K562 (cell line): ENCODE results near the gene CLC. TPM values are rescaled to one million over a fixed set of nuclear protein-coding genes. Genes with fewer than 3 reads are reported as not detected.

Source experiments
- ATAC-seq: fragments of 200-7000 bp; cut with Tn5 transposase; 3 replicates; pipeline ENCODE4 v1.9.1; 2020; ENCODE audit warnings: moderate library complexity
- BruUV-seq: library from RNA; stranded (reverse); fragments of 400-500 nt; replicated peaks from 2 replicates; lab custom pipeline; 2021; lab: Mats Ljungman, UMichigan
- CTCF ChIA-PET: fragments of 300-600 bp; formaldehyde crosslinking; extraction: SDS; loops from one replicate; lab custom pipeline; 2021; ENCODE audit warnings: low intra/inter-chr PET ratio; lab: Yijun Ruan, JAX
- POLR2A ChIA-PET: fragments of 300-600, 350-650 bp; sonication (Branson Sonifier 250); formaldehyde crosslinking; extraction: SDS; loops from one replicate; lab custom pipeline; 2021; ENCODE audit warnings: antibody characterized with exemption, inconsistent platforms; lab: Yijun Ruan, JAX
- DNase-seq, 4 experiments: peaks; one replicate each; pipeline versions ENCODE4 v3.0.0 to v3.0.0-alpha.2; 2011 to 2018; ENCODE audit warnings: low spot score in 3 of 4, mixed read lengths in 3 of 4; ENCODE audit errors: extremely low read depth in 1 of 4
- FAIRE-seq: peaks from 2 replicates; lab custom pipeline; 2011; peaks lifted over from hg19 to GRCh38; lab: Jason Lieb, UNC
- H2AFZ ChIP-seq: 2 replicates; pipeline ENCODE4 v1.6.0; 2011; ENCODE audit warnings: low read depth, low read length, control low read depth, inconsistent platforms
- H3K27ac ChIP-seq: fragments of 200-600 bp; 3 replicates; pipeline ENCODE4 v1.8.0; 2011; ENCODE audit warnings: low read depth, mild to moderate bottlenecking, control low read depth, inconsistent platforms, low read length, moderate library complexity, mixed read lengths; ENCODE audit errors: extremely low read depth
- H3K27me3 ChIP-seq, 2 experiments: fragments of 300-600 bp in 1 of 2; 2 replicates in 1 of 2; 3 replicates in 1 of 2; pipeline versions ENCODE4 v1.6.0 to v1.8.0; 2011; ENCODE audit warnings: inconsistent platforms in 2 of 2, low read length in 2 of 2, mild to moderate bottlenecking in 1 of 2, mixed read lengths in 1 of 2, moderate library complexity in 1 of 2; ENCODE audit not compliant: control insufficient read depth in 2 of 2, insufficient read depth in 2 of 2
- H3K36me3 ChIP-seq: fragments of 300-600 bp; 3 replicates; pipeline ENCODE4 v1.8.0; 2011; ENCODE audit warnings: mild to moderate bottlenecking, low read length, inconsistent platforms; ENCODE audit not compliant: control insufficient read depth, insufficient read depth
- H3K4me1 ChIP-seq, 2 experiments: fragments of 200-600 bp in 1 of 2; replicated peaks in 1 of 2; 2 replicates in 1 of 2; 3 replicates in 1 of 2; pipeline versions ENCODE4 v1.5.1 to v1.8.0; 2011; ENCODE audit warnings: inconsistent platforms in 2 of 2, low read length in 2 of 2, mild to moderate bottlenecking in 1 of 2, mixed read lengths in 1 of 2, moderate library complexity in 1 of 2; ENCODE audit not compliant: control insufficient read depth in 2 of 2, insufficient read depth in 2 of 2
- H3K4me2 ChIP-seq: 2 replicates; pipeline ENCODE4 v1.6.1; 2011; ENCODE audit warnings: low read length, control low read depth, inconsistent platforms, mixed read lengths; ENCODE audit not compliant: insufficient read depth
- H3K4me3 ChIP-seq: fragments of 200-600 bp; sonication (generic), shearing (Covaris generic); 2 replicates; pipeline ENCODE4 v1.5.1; 2016; ENCODE audit warnings: control low read depth, inconsistent platforms
- H3K79me2 ChIP-seq: fragments of 200-600 bp; 3 replicates; pipeline ENCODE4 v1.8.0; 2011; ENCODE audit warnings: low read length, inconsistent platforms; ENCODE audit not compliant: control insufficient read depth, insufficient read depth
- H3K9ac ChIP-seq, 2 experiments: 2 replicates each; pipeline versions ENCODE4 v1.6.0 to v1.6.1; 2011; ENCODE audit warnings: low read depth in 2 of 2, low read length in 2 of 2, control low read depth in 1 of 2, inconsistent platforms in 1 of 2, mild to moderate bottlenecking in 1 of 2, mixed read lengths in 1 of 2; ENCODE audit not compliant: insufficient read depth in 1 of 2
- H3K9me1 ChIP-seq: one replicate; pipeline ENCODE4 v1.6.0; 2011; ENCODE audit warnings: inconsistent platforms, mild to moderate bottlenecking, low read length, moderate library complexity; ENCODE audit not compliant: control insufficient read depth, insufficient read depth
- H3K9me3 ChIP-seq: replicated peaks from 2 replicates; pipeline ENCODE4 v1.5.1; 2011; ENCODE audit warnings: low read depth, low read length, inconsistent platforms; ENCODE audit not compliant: control insufficient read depth, insufficient read depth
- H4K20me1 ChIP-seq: replicated peaks from 2 replicates; pipeline ENCODE4 v1.6.1; 2011; ENCODE audit warnings: low read length, inconsistent platforms, mixed read lengths; ENCODE audit not compliant: control insufficient read depth, insufficient read depth
- ARID2 ChIP-seq: fragments of 450-650 bp; IDR thresholded peaks from 2 replicates; pipeline ENCODE4 v1.6.1; 2017; ENCODE audit warnings: antibody characterized with exemption, mild to moderate bottlenecking
- CEBPB ChIP-seq: fragments of 450-650 bp; IDR thresholded peaks from 2 replicates; pipeline ENCODE4 v1.6.1; 2016; ENCODE audit warnings: missing genetic modification characterization, missing compliant biosample characterization
- ELF1 ChIP-seq: fragments of 200-800 bp; sonication (Bioruptor generic); IDR thresholded peaks from 2 replicates; pipeline ENCODE4 v1.6.1; 2016; ENCODE audit warnings: missing genetic modification characterization, missing compliant biosample characterization
- FOXK1 ChIP-seq: sonication (generic); formaldehyde crosslinking; IDR thresholded peaks from 2 replicates; pipeline ENCODE4 v1.8.0; 2022; ENCODE audit warnings: missing genetic modification reagents, mild to moderate bottlenecking, borderline replicate concordance
- HSF4 ChIP-seq: fragments of 250-450 bp; sonication (Bioruptor Pico); IDR thresholded peaks from 2 replicates; pipeline ENCODE4 v2.1.2; 2022; ENCODE audit warnings: mild to moderate bottlenecking, moderate library complexity, borderline replicate concordance
- KAT2B ChIP-seq: IDR thresholded peaks from one replicate; pipeline ENCODE4 v1.6.1; 2012; ENCODE audit warnings: low read depth, mild to moderate bottlenecking, control low read depth, inconsistent platforms, low read length, moderate library complexity
- L3MBTL2 ChIP-seq: fragments of 450-650 bp; IDR thresholded peaks from 2 replicates; pipeline ENCODE4 v1.6.1; 2016; ENCODE audit warnings: mild to moderate bottlenecking, moderate library complexity
- MCM2 ChIP-seq: fragments of 450-650 bp; IDR thresholded peaks from 2 replicates; pipeline ENCODE4 v1.6.1; 2017; ENCODE audit warnings: low read depth, mild to moderate bottlenecking
- PREB ChIP-seq: sonication (generic); formaldehyde crosslinking; IDR thresholded peaks from 2 replicates; pipeline ENCODE4 v1.8.1; 2023; ENCODE audit warnings: mild to moderate bottlenecking, missing genetic modification reagents
- RBFOX2 ChIP-seq: fragments of 200-400 bp; formaldehyde crosslinking; IDR thresholded peaks from 2 replicates; pipeline ENCODE4 v1.6.1; 2017; ENCODE audit warnings: low read depth, mild to moderate bottlenecking, low read length, moderate library complexity
- RBM25 ChIP-seq: fragments of 200-400 bp; formaldehyde crosslinking; IDR thresholded peaks from 2 replicates; pipeline ENCODE4 v1.6.1; 2018; ENCODE audit warnings: low read length, low read depth, moderate library complexity; ENCODE audit not compliant: severe bottlenecking
- ZNF354B ChIP-seq: fragments of 250-450 bp; sonication (Bioruptor Pico); IDR thresholded peaks from 2 replicates; pipeline ENCODE4 v1.4.0; 2020
- ZNF780A ChIP-seq: fragments of 250-450 bp; sonication (Bioruptor Pico); IDR thresholded peaks from 2 replicates; pipeline ENCODE4 v1.5.0; 2021; ENCODE audit warnings: mild to moderate bottlenecking
- in situ Hi-C: fragments of 300-500 bp; cut with MboI; formaldehyde crosslinking; loops from 4 replicates; pipeline ENCODE4 v1.15.0; 2018; ENCODE audit warnings: inconsistent platforms, mixed read lengths
- intact Hi-C: fragments of 100-400 bp; cut with micrococcal nuclease; formaldehyde crosslinking; loops from 2 replicates; pipeline ENCODE4 v1.14.2; 2022
- polyA plus RNA-seq, 8 experiments: library from polyadenylated mRNA; depleted of rRNA in 4 of 8; stranded (reverse) in 5 of 8; unstranded in 3 of 8; fragments of >200 nt; fragmentation: Nextera tagmentation in 2 of 8; fragmentation: Illumina TruSeq in 1 of 8; extraction: Ambion mirVana in 2 of 8; extraction: Trizol in 1 of 8; gene quantifications; 2 replicates each; pipeline versions ENCODE4 v1.2.1 to v1.2.3, GENCODE V29; 2011 to 2014; ENCODE audit warnings: inconsistent platforms in 1 of 8, missing spikeins in 1 of 8
- total RNA-seq, 7 experiments: library from RNA; depleted of rRNA in 6 of 7; stranded (reverse); fragments of >200 nt in 6 of 7; fragmentation: Illumina TruSeq in 2 of 7; extraction: Trizol in 2 of 7; gene quantifications; 2 replicates each; pipeline versions ENCODE4 v1.2.1 to v1.2.3, GENCODE V29; 2011 to 2021; ENCODE audit warnings: low replicate concordance in 1 of 7
- TF ChIP-seq, protein P1 (sequence below): fragments of 250-450 bp; sonication (Bioruptor Pico); IDR thresholded peaks from 2 replicates; pipeline ENCODE4 v1.8.0; 2022; ENCODE audit warnings: inconsistent platforms, mild to moderate bottlenecking, moderate library complexity, borderline replicate concordance
- TF ChIP-seq, protein P2 (sequence below): fragments of 250-450 bp; sonication (Bioruptor Pico); IDR thresholded peaks from 2 replicates; pipeline ENCODE4 v1.4.0; 2020

CLC gene
- total and polyA plus RNA-seq, 9 of the 15 experiments (the other 6 are each of a cell fraction or from before 2014, with no cell fraction given) = 0.44 to 1.1 (median 0.67) TPM; not detected in 3

DNA sequence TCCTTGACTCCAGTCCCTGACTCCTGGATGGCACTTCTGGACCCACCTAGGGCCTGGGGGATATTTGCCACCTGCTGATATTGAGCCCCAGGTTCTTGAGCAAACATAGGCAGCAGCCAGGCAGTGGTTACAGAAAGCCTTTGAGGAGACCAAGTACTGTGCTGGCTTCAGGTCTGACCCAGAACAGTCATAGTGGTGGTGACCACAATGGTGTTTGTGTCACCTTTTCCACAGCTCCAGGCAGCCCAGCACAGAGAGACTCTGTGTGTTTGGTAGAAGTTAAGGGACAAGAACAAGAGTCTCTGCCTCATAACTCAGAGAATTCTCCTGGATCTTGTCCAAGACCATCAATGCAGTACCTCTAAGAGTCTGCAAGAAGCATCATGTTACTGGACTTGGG is 14.6 kb upstream of the CLC start:
- in situ Hi-C loops (no loop called here), intact Hi-C loops (no loop called here)
- CTCF ChIA-PET = no interaction called here
- Histone ChIP-seq H3K9me1 (no peaks in the 10 kb centered on the region), H3K27me3 (peaks cover 0 to 5% of the 10 kb centered on the region in 2 experiments; a peak in 3 of 5 replicates), H3K9ac (no peak overlapping the region), H2AFZ (no peak overlapping the region), H3K27ac (no peak overlapping the region), H3K79me2 (no peaks in the 10 kb centered on the region), H4K20me1 (no peaks in the 10 kb centered on the region), H3K9me3 (no peaks in the 10 kb centered on the region), H3K4me1 (no peaks in the 10 kb centered on the region), H3K4me3 (no peak overlapping the region), H3K36me3 (no peaks in the 10 kb centered on the region), H3K4me2 (no peak overlapping the region)
- ATAC-seq (no peak), DNase-seq (no peak), FAIRE-seq (no peak)
- POLR2A ChIA-PET = no interaction called here
- no TSS peak for BruUV-seq
- TF ChIP-seq PREB (CRISPR knock-in tag) = no peak
- no peak for TF ChIP-seq RBM25
- no peak for TF ChIP-seq CEBPB (tag)
- TF ChIP-seq KAT2B = no peak
- TF ChIP-seq, protein P1, sequence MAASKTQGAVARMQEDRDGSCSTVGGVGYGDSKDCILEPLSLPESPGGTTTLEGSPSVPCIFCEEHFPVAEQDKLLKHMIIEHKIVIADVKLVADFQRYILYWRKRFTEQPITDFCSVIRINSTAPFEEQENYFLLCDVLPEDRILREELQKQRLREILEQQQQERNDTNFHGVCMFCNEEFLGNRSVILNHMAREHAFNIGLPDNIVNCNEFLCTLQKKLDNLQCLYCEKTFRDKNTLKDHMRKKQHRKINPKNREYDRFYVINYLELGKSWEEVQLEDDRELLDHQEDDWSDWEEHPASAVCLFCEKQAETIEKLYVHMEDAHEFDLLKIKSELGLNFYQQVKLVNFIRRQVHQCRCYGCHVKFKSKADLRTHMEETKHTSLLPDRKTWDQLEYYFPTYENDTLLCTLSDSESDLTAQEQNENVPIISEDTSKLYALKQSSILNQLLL = no peak
- TF ChIP-seq HSF4 = no peak
- no peak for TF ChIP-seq ELF1 (tag)
- no peak for TF ChIP-seq ZNF780A
- TF ChIP-seq, protein P2, sequence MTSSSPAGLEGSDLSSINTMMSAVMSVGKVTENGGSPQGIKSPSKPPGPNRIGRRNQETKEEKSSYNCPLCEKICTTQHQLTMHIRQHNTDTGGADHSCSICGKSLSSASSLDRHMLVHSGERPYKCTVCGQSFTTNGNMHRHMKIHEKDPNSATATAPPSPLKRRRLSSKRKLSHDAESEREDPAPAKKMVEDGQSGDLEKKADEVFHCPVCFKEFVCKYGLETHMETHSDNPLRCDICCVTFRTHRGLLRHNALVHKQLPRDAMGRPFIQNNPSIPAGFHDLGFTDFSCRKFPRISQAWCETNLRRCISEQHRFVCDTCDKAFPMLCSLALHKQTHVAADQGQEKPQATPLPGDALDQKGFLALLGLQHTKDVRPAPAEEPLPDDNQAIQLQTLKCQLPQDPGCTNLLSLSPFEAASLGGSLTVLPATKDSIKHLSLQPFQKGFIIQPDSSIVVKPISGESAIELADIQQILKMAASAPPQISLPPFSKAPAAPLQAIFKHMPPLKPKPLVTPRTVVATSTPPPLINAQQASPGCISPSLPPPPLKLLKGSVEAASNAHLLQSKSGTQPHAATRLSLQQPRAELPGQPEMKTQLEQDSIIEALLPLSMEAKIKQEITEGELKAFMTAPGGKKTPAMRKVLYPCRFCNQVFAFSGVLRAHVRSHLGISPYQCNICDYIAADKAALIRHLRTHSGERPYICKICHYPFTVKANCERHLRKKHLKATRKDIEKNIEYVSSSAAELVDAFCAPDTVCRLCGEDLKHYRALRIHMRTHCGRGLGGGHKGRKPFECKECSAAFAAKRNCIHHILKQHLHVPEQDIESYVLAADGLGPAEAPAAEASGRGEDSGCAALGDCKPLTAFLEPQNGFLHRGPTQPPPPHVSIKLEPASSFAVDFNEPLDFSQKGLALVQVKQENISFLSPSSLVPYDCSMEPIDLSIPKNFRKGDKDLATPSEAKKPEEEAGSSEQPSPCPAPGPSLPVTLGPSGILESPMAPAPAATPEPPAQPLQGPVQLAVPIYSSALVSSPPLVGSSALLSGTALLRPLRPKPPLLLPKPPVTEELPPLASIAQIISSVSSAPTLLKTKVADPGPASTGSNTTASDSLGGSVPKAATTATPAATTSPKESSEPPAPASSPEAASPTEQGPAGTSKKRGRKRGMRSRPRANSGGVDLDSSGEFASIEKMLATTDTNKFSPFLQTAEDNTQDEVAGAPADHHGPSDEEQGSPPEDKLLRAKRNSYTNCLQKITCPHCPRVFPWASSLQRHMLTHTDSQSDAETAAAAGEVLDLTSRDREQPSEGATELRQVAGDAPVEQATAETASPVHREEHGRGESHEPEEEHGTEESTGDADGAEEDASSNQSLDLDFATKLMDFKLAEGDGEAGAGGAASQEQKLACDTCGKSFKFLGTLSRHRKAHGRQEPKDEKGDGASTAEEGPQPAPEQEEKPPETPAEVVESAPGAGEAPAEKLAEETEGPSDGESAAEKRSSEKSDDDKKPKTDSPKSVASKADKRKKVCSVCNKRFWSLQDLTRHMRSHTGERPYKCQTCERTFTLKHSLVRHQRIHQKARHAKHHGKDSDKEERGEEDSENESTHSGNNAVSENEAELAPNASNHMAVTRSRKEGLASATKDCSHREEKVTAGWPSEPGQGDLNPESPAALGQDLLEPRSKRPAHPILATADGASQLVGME = no peak
- no peak for TF ChIP-seq FOXK1
- TF ChIP-seq L3MBTL2 = no peak
- no peak for TF ChIP-seq ARID2
- no peak for TF ChIP-seq ZNF354B (CRISPR knock-in tag)
- TF ChIP-seq MCM2 = no peak
- no peak for TF ChIP-seq RBFOX2
